Osteoblast (primary cell): ENCODE results near the gene CTDP1. TPM values are rescaled to one million over a fixed set of nuclear protein-coding genes. Genes with fewer than 3 reads are reported as not detected.
A peak's percentile ranks its signal among the peaks of the same experiment; 100 is the strongest.

Source experiments
- DNase-seq: peaks from one replicate; pipeline ENCODE4 v3.0.0; 2011; ENCODE audit warnings: low spot score, mixed read lengths; ENCODE audit not compliant: insufficient read length; ENCODE audit errors: missing footprints
- H2AFZ ChIP-seq: 2 replicates; pipeline ENCODE4 v1.6.0; 2011; ENCODE audit warnings: mild to moderate bottlenecking, low read length
- H3K27ac ChIP-seq: 2 replicates; pipeline ENCODE4 v1.5.1; 2011; ENCODE audit warnings: mild to moderate bottlenecking, low read depth, low read length, moderate library complexity
- H3K27me3 ChIP-seq: 2 replicates; pipeline ENCODE4 v1.6.0; 2012; ENCODE audit warnings: mild to moderate bottlenecking, control low read depth, inconsistent platforms, low read length, moderate library complexity; ENCODE audit not compliant: insufficient read depth
- H3K36me3 ChIP-seq: 2 replicates; pipeline ENCODE4 v1.5.1; 2011; ENCODE audit warnings: mild to moderate bottlenecking, low read length, control low read depth, moderate library complexity; ENCODE audit not compliant: insufficient read depth
- H3K4me1 ChIP-seq: 2 replicates; pipeline ENCODE4 v1.5.1; 2011; ENCODE audit warnings: mild to moderate bottlenecking, low read length, control low read depth, moderate library complexity; ENCODE audit not compliant: insufficient read depth
- H3K4me2 ChIP-seq: 2 replicates; pipeline ENCODE4 v1.6.0; 2011; ENCODE audit warnings: mild to moderate bottlenecking, low read length; ENCODE audit not compliant: insufficient read depth
- H3K4me3 ChIP-seq: fragments of 200-600 bp; sonication (generic); 3 replicates; pipeline ENCODE4 v1.5.1; 2012; ENCODE audit warnings: mild to moderate bottlenecking, low read length, inconsistent platforms; ENCODE audit not compliant: insufficient read depth
- H3K79me2 ChIP-seq: 2 replicates; pipeline ENCODE4 v1.6.0; 2012; ENCODE audit warnings: mild to moderate bottlenecking, low read length, control low read depth, inconsistent platforms; ENCODE audit not compliant: insufficient read depth
- H3K9me3 ChIP-seq: 2 replicates; pipeline ENCODE4 v1.5.1; 2011; ENCODE audit warnings: low read depth, low read length, control low read depth
- H4K20me1 ChIP-seq: 2 replicates; pipeline ENCODE4 v1.6.0; 2012; ENCODE audit warnings: mild to moderate bottlenecking, low read length, control low read depth; ENCODE audit not compliant: insufficient read depth
- total RNA-seq: library from RNA; depleted of rRNA; stranded (reverse); fragments of >200 nt; gene quantifications from 2 replicates; pipeline ENCODE4 v1.2.3, GENCODE V29; 2012
- TF ChIP-seq, protein P1 (sequence below): IDR thresholded peaks from 2 replicates; pipeline ENCODE4 v1.5.1; 2011; ENCODE audit warnings: mild to moderate bottlenecking, low read depth, low read length, moderate library complexity; ENCODE audit errors: extremely low read depth

CTDP1 gene
- total RNA-seq, 1 donor = 26.8 TPM

DNA sequence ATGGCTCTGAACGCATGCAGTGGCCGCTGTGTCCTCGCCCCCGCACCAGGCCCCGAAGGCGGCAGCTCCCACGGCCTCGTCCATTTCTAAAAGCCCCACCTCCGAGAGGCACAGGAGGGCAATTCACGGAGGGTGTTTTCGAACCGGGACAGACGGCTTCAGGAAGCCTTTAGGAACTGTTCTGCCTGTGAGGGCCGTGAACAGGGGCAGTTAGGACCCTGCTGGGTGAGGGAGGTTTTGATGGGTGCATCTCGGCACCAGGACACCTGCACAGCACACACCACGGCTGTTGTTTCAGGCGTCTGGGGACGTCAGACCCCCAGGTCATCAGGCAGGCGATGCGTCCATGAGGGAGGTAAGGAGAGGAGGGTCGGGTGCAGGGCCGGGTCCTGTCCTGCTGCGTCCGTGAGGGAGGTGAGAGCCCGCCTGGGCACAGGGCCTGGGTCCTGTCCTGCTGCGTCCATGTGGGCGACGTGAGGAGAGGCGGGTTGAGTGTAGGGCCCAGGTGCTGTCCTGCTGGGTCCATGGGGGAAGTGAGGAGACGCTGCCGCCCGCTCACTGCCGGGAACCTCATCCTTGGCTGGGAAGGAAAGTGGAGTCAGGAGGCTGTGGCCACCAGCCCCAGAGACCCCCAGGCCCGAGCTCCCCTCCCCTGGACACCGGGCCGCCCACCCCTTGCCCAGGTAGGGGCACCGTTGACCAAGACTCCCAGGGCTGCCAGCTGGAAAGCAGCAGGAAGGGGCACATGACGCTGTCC lies 92.7 kb downstream of the CTDP1 start:
- no peak overlapping the region for H3K27ac ChIP-seq
- no peaks in the 10 kb centered on the region for H4K20me1 ChIP-seq
- H3K4me3 ChIP-seq = no peak overlapping the region
- TF ChIP-seq, protein P1, sequence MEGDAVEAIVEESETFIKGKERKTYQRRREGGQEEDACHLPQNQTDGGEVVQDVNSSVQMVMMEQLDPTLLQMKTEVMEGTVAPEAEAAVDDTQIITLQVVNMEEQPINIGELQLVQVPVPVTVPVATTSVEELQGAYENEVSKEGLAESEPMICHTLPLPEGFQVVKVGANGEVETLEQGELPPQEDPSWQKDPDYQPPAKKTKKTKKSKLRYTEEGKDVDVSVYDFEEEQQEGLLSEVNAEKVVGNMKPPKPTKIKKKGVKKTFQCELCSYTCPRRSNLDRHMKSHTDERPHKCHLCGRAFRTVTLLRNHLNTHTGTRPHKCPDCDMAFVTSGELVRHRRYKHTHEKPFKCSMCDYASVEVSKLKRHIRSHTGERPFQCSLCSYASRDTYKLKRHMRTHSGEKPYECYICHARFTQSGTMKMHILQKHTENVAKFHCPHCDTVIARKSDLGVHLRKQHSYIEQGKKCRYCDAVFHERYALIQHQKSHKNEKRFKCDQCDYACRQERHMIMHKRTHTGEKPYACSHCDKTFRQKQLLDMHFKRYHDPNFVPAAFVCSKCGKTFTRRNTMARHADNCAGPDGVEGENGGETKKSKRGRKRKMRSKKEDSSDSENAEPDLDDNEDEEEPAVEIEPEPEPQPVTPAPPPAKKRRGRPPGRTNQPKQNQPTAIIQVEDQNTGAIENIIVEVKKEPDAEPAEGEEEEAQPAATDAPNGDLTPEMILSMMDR = no peak
- peaks cover 6% of the 10 kb centered on the region for H3K27me3 ChIP-seq
- DNase-seq = peak; percentile 86
- H3K9me3 ChIP-seq = peaks cover 2% of the 10 kb centered on the region
- H3K4me2 ChIP-seq = no peak overlapping the region
- no peaks in the 10 kb centered on the region for H3K36me3 ChIP-seq
- no peaks in the 10 kb centered on the region for H3K79me2 ChIP-seq
- H3K4me1 ChIP-seq = no peaks in the 10 kb centered on the region
- no peak overlapping the region for H2AFZ ChIP-seq

DNA sequence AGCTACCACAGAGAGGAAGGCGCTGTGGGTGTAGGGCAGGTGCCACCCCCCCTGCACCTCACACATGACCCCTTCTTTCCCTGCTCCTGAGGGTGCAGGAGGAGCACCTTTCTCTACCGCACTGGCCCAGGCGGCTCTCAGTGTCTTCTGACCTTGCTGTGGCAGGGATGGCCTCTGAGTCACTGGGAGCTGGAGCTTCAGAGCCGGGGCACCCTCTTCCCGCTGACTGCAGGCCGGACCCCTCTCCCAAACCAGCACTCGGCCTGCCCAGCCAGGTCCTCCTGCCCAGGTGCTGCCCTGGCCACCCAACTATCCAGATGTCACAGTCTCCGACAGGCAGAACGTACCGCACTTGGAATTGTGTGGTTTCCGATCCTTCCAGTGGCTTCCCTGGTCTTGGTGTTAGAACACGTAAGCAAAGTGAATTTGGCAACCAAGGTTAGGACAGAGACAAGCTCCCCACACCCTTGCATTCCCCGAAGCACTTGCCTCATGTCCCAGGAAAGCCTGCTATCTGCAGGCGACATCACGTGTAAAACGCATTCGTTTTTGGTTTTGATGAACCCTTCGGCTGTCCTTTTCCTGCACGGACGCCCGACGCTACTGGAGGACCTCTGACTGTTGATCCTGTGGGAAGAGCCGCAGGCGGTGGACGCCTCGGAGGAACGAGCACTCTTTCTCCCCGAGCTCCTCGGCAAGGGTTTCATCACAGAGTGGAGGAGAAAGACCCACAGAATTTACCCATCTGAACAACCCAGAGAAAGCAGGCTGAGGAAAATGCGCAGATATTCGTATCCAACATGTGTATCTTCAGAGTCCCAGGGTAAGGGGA lies 93.5 kb downstream of the CTDP1 start:
- DNase-seq = peak; percentile 65
- Histone ChIP-seq H3K36me3 (no peaks in the 10 kb centered on the region), H3K79me2 (no peaks in the 10 kb centered on the region), H3K4me3 (no peak overlapping the region), H3K4me2 (no peak overlapping the region), H3K4me1 (no peaks in the 10 kb centered on the region), H3K27me3 (peaks cover 13% of the 10 kb centered on the region), H2AFZ (no peak overlapping the region), H3K27ac (no peak overlapping the region), H3K9me3 (no peaks in the 10 kb centered on the region), H4K20me1 (no peaks in the 10 kb centered on the region)
- TF ChIP-seq, protein P1 = no peak

DNA sequence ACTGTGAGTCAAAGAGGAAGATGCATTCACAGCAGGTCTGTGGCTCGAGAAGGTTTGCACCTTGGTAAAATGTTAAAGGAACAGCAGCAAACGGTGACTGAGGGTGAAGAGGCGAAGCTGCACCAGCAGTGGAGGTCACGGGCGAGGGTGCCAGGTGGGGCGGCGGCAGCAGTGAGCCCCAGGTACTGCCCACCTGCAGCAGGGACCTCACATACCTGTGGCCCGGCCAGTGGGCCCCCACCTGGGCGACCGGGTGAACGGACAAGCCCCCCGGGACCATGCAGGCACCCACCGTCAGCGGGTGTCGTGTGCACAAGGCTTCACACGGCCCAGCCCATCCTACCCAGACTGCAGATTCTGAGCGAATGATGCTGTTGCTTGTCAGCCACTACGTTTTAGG lies 94.5 kb downstream of the CTDP1 start:
- TF ChIP-seq, protein P1 = no peak
- no peak overlapping the region for H2AFZ ChIP-seq
- H3K4me3 ChIP-seq = no peak overlapping the region
- H3K9me3 ChIP-seq = no peaks in the 10 kb centered on the region
- H3K4me2 ChIP-seq = no peak overlapping the region
- H3K79me2 ChIP-seq = no peaks in the 10 kb centered on the region
- peak; percentile 81 for DNase-seq
- H3K4me1 ChIP-seq = no peaks in the 10 kb centered on the region
- H3K27me3 ChIP-seq = peaks cover 21% of the 10 kb centered on the region
- no peaks in the 10 kb centered on the region for H3K36me3 ChIP-seq
- no peaks in the 10 kb centered on the region for H4K20me1 ChIP-seq
- no peak overlapping the region for H3K27ac ChIP-seq
